ENCODE measurements around the gene HIPK2.

HIPK2 gene

GRCh38 chr7:139655305-139655704 is 122.5 kb downstream of the HIPK2 start:
- Histone ChIP-seq H3K4me3 (ENCODE audit: low read depth, low read length) (no peak overlapping the region), H3K9me3 (no peaks in the 10 kb centered on the region), H3K36me3 (no peaks in the 10 kb centered on the region), H3K4me1 (peaks cover 3% of the 10 kb centered on the region), H3K27me3 (no peaks in the 10 kb centered on the region)
- DNase-seq, result no peak
- no peak for TF ChIP-seq CTCF (IDR thresholded peaks at IDR 0.05; ENCODE audit: low read depth, low read length)

- no peaks in the 10 kb centered on the region for H3K9me3 ChIP-seq
- H3K36me3 ChIP-seq, result no peaks in the 10 kb centered on the region
- no peak overlapping the region for H3K4me3 ChIP-seq (ENCODE audit: low read depth, low read length)
- no peak for DNase-seq
- TF ChIP-seq CTCF (IDR thresholded peaks at IDR 0.05; ENCODE audit: low read depth, low read length), result no peak
- no peaks in the 10 kb centered on the region for H3K27me3 ChIP-seq
- H3K4me1 ChIP-seq, result no peaks in the 10 kb centered on the region; the same call in 1 of the 2 replicates
Measured at GRCh38 chr7:139654276-139655181, 123.3 kb downstream of the HIPK2 start.

GRCh38 chr7:139651914-139652313 is 125.9 kb downstream of the HIPK2 start:
- no peaks in the 10 kb centered on the region; the same call in 1 of the 2 replicates for H3K4me1 ChIP-seq
- no peaks in the 10 kb centered on the region for H3K36me3 ChIP-seq
- no peaks in the 10 kb centered on the region for H3K27me3 ChIP-seq
- H3K4me3 ChIP-seq (ENCODE audit: low read depth, low read length), result no peak overlapping the region
- no peaks in the 10 kb centered on the region for H3K9me3 ChIP-seq
- TF ChIP-seq CTCF (IDR thresholded peaks at IDR 0.05; ENCODE audit: low read depth, low read length), result no peak
- DNase-seq, result no peak

GRCh38 chr7:139651308-139651707 is 126.5 kb downstream of the HIPK2 start:
- no peaks in the 10 kb centered on the region for H3K27me3 ChIP-seq
- H3K9me3 ChIP-seq, result no peaks in the 10 kb centered on the region
- TF ChIP-seq CTCF (IDR thresholded peaks at IDR 0.05; ENCODE audit: low read depth, low read length), result no peak
- no peaks in the 10 kb centered on the region; the same call in 1 of the 2 replicates for H3K4me1 ChIP-seq
- DNase-seq, result no peak
- H3K4me3 ChIP-seq (ENCODE audit: low read depth, low read length), result no peak overlapping the region
- H3K36me3 ChIP-seq, result no peaks in the 10 kb centered on the region

- Histone ChIP-seq H3K27me3 (no peaks in the 10 kb centered on the region), H3K36me3 (no peaks in the 10 kb centered on the region), H3K4me3 (ENCODE audit: low read depth, low read length) (no peak overlapping the region), H3K9me3 (no peaks in the 10 kb centered on the region), H3K4me1 (no peaks in the 10 kb centered on the region; the same call in 1 of the 2 replicates)
- TF ChIP-seq CTCF (IDR thresholded peaks at IDR 0.05; ENCODE audit: low read depth, low read length), result no peak
- peak; percentile 32 for DNase-seq
Measured at GRCh38 chr7:139650429-139651100, 127.2 kb downstream of the HIPK2 start.

Measured in BE2C (cell line).